ENCODE data around the gene MAEA. TPM values are rescaled to one million over a fixed set of nuclear protein-coding genes. Genes with fewer than 3 reads are reported as not detected.

Gene MAEA
- total RNA-seq, 1 donor from 2014 or later = 68.2 TPM

DNA sequence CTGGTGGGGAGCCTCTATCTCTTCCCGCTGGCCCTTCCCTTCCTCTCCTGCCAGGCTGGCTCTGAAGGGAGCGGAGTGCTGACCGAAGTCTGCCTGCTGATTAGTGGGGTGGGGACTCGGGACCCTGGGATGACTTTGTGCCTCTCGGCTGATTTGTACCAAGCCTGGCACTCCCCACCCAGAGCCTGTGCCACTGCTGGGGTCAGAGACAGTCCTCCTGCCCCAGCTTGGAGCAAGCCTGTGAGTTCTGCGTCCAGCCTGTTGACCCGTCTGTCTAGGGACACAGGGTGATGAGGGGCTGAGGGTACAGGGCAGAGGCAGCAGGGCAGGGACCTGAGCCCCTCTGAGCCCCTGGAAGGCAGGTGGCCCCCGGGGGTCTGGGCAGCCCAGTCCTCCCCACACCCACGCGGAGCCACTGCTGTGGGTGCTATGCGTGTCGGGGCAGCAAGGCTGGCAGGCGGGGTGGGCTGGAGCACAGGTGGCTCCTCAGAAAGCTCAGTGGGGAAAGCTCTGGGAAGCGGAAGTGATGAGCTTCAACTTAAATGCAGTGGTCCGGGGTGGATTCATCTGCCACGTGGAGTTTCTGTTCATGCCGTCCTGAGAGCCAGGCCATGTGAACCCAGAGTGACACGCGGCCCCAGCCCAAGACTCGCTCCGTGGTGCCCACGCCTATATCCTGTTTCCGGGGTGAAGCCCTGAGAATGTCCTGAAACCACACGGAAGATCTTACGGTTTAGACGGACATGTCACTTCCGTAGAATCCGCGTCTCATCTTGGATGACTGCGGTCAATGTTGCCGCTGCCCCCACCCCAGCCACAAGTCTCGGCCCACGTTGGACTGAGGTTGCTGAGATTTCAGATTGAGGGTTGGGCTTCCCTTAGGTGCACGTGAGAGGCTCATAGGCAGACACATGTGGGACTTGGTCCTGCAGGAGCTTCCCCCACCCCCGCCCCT, 36.3 kb downstream of the MAEA start:
- no peak overlapping the region for H3K4me3 Mint-ChIP-seq (ENCODE audit: unreplicated experiment)
- H3K9me3 Mint-ChIP-seq (ENCODE audit: unreplicated experiment) = no peaks in the 10 kb centered on the region
- DNase-seq (ENCODE audit: low spot score) = no peak
- peaks cover 8% of the 10 kb centered on the region for H3K27me3 Mint-ChIP-seq (ENCODE audit: unreplicated experiment)
- peaks cover 14% of the 10 kb centered on the region for H3K36me3 Mint-ChIP-seq (ENCODE audit: low read depth, unreplicated experiment)
- no peak for TF ChIP-seq CTCF (IDR thresholded peaks at IDR 0.05; ENCODE audit: unreplicated experiment)
- H3K4me1 Mint-ChIP-seq (ENCODE audit: unreplicated experiment) = peaks cover 3% of the 10 kb centered on the region
- H3K27ac Mint-ChIP-seq (ENCODE audit: unreplicated experiment) = no peak overlapping the region

GRCh38 chr4:1326751-1327525, 37.2 kb downstream of the MAEA start:
- no peak for DNase-seq (ENCODE audit: low spot score)
- H3K36me3 Mint-ChIP-seq (ENCODE audit: low read depth, unreplicated experiment) = peaks cover 12% of the 10 kb centered on the region
- no peak overlapping the region for H3K4me3 Mint-ChIP-seq (ENCODE audit: unreplicated experiment)
- H3K27me3 Mint-ChIP-seq (ENCODE audit: unreplicated experiment) = peaks cover 6% of the 10 kb centered on the region
- TF ChIP-seq CTCF (IDR thresholded peaks at IDR 0.05; ENCODE audit: unreplicated experiment) = no peak
- H3K27ac Mint-ChIP-seq (ENCODE audit: unreplicated experiment) = no peak overlapping the region
- H3K4me1 Mint-ChIP-seq (ENCODE audit: unreplicated experiment) = peaks cover 3% of the 10 kb centered on the region
- H3K9me3 Mint-ChIP-seq (ENCODE audit: unreplicated experiment) = no peaks in the 10 kb centered on the region

GRCh38 chr4:1327526-1328266, 38.0 kb downstream of the MAEA start:
- H3K27me3 Mint-ChIP-seq (ENCODE audit: unreplicated experiment) = peaks cover 6% of the 10 kb centered on the region
- DNase-seq (ENCODE audit: low spot score) = no peak
- no peak for TF ChIP-seq CTCF (IDR thresholded peaks at IDR 0.05; ENCODE audit: unreplicated experiment)

DNA sequence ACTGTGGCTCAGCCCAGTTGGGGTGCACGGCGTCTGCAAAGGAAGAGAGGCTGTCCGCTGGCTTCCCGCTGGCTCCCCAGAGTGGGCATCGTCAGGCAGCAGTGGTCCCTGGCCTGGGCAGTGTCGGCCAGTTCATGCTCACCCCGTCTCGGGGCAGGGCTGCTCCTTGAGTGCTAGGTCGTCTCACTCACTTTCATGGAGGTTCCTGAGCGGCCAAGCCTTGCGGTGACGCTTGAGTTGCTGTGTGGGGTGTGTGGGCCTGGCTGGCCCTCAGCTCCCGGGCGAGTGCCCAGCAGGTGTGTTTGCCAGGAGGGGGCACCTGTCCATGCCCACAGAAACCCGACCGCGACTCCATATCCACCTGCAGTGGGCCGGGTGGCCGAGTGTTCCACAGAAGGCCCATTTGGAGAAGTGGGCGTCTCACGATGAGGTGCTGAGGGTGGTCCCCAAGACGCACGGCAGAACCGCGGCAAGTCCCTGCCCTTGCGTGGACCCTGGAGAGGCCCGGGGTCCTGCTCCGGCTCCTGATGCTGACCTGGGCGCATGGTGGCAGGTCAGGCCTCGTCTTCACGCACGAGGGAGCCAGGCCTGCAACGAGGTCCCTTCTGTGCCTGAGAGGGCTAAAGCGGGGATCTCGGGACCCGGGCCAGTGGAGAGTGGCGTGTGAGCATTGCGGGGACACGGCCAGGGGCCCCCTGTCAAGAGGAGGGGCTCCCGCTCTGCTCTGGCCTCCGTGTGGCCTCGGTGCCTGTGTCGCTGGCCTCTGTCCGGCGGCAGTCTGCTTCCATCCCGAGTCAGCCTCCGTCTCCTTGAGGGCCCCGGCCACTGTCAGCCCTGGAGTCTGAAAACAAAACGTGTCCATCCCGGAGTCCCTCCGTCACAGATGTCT, 38.8 kb downstream of the MAEA start:
- H3K27me3 Mint-ChIP-seq (ENCODE audit: unreplicated experiment) = peaks cover 6% of the 10 kb centered on the region
- no peak for DNase-seq (ENCODE audit: low spot score)
- no peak overlapping the region for H3K4me3 Mint-ChIP-seq (ENCODE audit: unreplicated experiment)
- no peak overlapping the region for H3K27ac Mint-ChIP-seq (ENCODE audit: unreplicated experiment)
- peaks cover 3% of the 10 kb centered on the region for H3K4me1 Mint-ChIP-seq (ENCODE audit: unreplicated experiment)
- peaks cover 12% of the 10 kb centered on the region for H3K36me3 Mint-ChIP-seq (ENCODE audit: low read depth, unreplicated experiment)
- no peak for TF ChIP-seq CTCF (IDR thresholded peaks at IDR 0.05; ENCODE audit: unreplicated experiment)
- H3K9me3 Mint-ChIP-seq (ENCODE audit: unreplicated experiment) = no peaks in the 10 kb centered on the region

More at GRCh38 chr4:1327526-1328266, 38.0 kb downstream of the MAEA start:
- H3K4me1 Mint-ChIP-seq (ENCODE audit: unreplicated experiment) = peaks cover 3% of the 10 kb centered on the region
- no peaks in the 10 kb centered on the region for H3K9me3 Mint-ChIP-seq (ENCODE audit: unreplicated experiment)
- H3K36me3 Mint-ChIP-seq (ENCODE audit: low read depth, unreplicated experiment) = peaks cover 12% of the 10 kb centered on the region
- no peak overlapping the region for H3K4me3 Mint-ChIP-seq (ENCODE audit: unreplicated experiment)
- no peak overlapping the region for H3K27ac Mint-ChIP-seq (ENCODE audit: unreplicated experiment)
